ENCODE results near the gene KATNIP.
"Not testable (repeated sequence)": the region's sequence is repeated elsewhere in the genome, so short reads cannot be mapped to it uniquely, and the experiment has no call there.

Gene KATNIP

GRCh38 chr16:27538528-27538927 lies 11.4 kb upstream of the KATNIP start:
- DNase-seq (ENCODE audit: low read depth), result no peak

- no peak for DNase-seq (ENCODE audit: low read depth)
Observed at GRCh38 chr16:27539120-27539519, 10.8 kb upstream of the KATNIP start.

DNA sequence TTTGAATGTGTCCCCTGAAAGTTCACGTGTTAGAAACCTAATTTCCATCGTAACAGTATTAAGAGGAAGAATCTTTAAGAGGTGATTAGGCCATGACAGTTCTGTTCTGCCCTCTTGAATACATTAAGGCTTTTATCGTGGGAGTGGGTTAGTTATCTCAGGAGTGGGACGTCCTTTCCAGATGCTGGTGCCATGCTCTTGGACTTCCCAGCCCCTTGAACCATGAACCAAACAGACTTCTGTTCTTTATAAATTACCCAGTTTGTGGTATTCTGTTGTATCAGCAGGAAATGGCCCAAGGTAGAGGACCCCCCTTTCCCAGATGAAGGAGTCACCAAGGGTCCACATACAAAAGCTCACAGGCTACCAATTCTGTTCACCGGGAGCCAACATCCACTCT lies 10.3 kb upstream of the KATNIP start:
- DNase-seq (ENCODE audit: low read depth), result no peak

DNA sequence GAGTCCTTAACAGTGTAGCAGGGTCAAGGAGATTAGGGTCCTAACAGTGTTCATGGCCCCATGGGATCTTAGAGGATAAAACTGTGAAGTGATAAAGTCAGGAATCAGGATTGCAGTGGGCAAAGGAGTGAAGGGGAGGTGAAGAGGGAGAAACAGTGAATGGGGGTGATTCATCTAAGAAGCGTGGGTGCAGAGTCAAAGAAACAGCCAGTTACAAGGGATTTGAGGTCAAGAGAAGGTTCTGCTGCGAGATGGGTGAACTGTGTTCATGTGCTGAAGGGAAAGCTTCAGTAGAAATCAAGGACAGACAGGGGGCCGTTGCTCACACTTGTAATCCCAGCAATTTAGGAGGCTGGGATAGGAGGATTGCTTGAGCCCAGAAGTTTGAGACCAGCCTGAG lies 6.1 kb upstream of the KATNIP start:
- DNase-seq (ENCODE audit: low read depth), result no peak

DNA sequence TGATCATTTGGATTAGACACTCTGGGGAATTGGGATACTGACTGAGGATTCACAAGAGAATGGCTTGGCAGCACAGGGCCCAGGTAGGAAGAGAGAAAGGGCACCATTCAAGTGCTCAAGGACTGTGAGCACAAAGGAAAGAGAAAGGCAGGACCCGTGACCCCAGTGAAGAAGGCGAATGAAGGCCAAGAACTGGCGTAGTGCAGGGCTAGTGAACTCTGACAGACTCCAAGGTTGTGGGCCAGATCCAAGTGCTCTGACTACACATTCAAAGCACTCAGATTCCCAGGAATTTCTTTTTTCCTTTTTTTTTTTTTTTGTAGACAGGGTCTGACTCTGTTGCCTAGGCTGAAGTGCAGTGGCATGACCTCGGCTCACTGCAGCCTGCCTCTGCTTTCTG lies 5.3 kb upstream of the KATNIP start:
- DNase-seq (ENCODE audit: low read depth), result no peak

GRCh38 chr16:27547134-27547533 lies 2.8 kb upstream of the KATNIP start:
- DNase-seq (ENCODE audit: low read depth), result no peak

GRCh38 chr16:27547851-27548250 lies 2.1 kb upstream of the KATNIP start:
- no peak for DNase-seq (ENCODE audit: low read depth)

DNA sequence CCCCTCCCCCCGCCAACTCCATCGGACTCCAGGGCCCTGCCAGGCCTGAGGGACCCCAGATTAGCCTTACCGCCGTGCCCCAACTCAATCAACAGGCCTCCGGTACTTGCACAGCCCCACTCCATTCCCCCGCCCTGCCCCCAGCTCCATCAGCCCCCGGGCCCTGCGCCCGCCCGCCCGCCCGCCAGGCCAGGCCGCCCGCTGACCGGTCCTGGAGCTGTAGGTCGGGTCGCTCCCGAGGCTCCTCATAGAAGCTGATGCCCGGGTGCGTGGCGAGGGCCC lies 539 bp upstream of the KATNIP start:
- DNase-seq (ENCODE audit: low read depth), result no peak

DNA sequence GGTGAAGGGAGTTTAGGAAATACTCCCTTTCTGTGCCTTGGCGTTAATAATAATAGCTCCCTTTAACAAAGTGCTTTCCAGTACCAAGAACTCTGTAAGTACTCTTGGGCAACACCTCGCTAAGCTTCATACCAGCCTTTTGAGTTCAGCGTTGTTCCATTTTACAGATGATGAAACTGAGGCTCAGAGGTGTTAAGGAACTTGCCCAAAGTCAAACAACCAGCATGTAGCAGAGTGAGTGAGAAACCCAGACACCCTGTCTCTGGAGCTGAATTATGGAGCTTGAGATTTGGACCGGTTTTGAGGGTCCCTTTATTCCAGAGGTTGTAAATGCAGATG lies 607 bp downstream of the KATNIP start:
- DNase-seq (ENCODE audit: low read depth), result no peak

DNA sequence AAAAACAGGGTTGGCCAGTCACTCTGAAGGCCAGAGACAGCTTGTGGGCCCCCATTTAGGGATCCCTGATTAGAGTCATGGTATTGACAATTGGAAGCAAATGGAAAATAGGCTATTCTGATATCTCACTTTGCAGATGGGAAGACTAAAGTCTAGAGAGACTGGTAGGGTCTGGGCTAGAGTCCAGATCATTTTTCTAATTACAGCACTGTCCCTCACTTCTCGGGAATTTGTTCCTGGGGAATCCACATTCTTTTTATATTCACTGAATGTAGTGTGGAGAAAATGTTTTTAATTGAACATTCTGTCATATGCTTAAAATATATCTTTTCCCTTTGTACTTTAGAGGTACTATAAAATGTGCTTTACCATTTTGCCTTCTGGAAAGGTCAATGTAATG lies 1.1 kb downstream of the KATNIP start:
- no peak for DNase-seq (ENCODE audit: low read depth)

DNA sequence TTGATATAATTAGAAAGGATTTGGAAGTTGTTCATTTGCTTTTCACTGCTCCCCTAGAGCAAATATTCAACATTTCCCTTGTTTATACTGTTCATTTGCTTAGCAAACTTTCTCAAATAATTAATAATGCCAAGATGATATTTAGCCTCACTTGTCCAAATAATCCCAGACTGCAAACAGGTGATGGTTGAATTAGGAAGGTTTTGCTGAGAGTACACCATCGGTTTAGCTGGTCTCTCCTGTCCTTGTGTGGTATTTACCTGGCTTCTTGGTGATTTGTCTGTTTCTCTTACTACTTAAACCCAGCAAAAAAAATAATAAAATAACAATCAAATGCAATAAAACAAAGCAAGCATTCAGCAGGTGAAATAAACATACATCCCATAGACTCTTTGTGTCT lies 6.5 kb downstream of the KATNIP start:
- DNase-seq (ENCODE audit: low read depth), result no peak

GRCh38 chr16:27558434-27558833 lies 8.5 kb downstream of the KATNIP start:
- no peak for DNase-seq (ENCODE audit: low read depth)

GRCh38 chr16:27558932-27559331 lies 9.0 kb downstream of the KATNIP start:
- no peak for DNase-seq (ENCODE audit: low read depth)

DNA sequence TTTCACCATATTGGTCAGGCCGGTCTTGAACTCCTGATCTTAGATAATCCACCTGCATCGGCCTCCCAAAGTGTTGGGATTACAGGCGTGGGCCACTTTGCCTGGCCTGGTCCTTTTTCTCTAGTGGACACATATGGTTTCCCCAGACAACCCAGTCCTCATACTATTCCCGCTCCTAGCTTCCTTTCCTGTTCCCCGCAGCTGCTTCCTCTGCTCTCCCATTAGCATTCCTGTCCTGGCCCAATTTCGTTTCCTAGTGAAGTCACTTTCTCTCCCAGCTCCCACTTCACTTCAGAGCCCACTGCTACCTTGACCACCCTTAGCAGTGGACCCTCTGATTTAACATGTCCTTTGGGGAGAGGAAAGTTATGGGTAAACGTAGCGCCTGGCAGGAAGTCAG lies 11.3 kb downstream of the KATNIP start:
- no peak for DNase-seq (ENCODE audit: low read depth)

GRCh38 chr16:27564224-27564623 lies 14.3 kb downstream of the KATNIP start:
- no peak for DNase-seq (ENCODE audit: low read depth)

GRCh38 chr16:27566417-27566816 lies 16.5 kb downstream of the KATNIP start:
- no peak for DNase-seq (ENCODE audit: low read depth)

- no peak for DNase-seq (ENCODE audit: low read depth)
Observed at GRCh38 chr16:27568077-27568476, 18.1 kb downstream of the KATNIP start.

GRCh38 chr16:27570986-27571385 lies 21.0 kb downstream of the KATNIP start:
- DNase-seq (ENCODE audit: low read depth), result not testable (repeated sequence)

DNA sequence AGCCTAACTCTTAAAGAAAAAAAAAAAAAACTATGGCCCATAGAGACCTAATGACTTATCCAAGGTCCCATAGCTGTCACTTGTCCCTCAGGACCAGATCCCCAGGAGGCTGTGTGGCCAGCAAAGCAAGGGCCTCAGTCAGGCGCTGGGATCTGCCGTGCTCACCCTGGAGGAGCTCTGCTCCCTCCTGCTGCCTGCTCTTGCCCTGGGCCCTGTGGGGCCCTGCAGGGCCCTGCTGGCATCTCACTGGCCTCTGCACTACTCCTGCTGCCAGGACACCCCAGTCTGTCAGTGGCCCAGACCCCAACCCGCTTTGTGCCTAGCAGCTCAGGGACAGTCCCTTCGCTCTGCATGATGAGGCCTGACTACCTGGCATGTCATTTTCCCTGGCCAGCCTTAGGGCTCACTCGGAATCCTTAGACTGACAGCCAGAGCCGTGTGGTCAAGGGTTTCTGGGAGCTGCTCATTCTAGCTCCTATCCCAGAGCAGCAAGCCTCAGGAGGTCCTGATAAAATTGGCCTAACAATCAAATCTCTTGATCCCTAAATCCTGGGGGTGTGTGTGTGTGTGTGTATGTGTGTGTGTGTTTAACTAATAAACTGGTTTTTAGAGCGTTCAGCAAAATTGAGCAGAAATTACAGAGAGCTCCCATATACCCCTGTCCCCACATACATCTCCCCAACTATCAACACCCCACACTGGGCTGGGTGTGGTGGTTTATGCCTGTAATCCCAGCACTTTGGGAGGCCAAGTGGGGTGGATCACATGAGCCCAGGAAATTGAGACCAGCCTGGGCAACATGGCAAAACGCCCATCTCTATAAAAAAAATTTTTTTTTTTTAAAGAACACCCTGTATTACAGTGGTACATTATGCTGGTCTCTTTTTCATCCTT lies 21.7 kb downstream of the KATNIP start:
- no peak for DNase-seq (ENCODE audit: low read depth)

DNA sequence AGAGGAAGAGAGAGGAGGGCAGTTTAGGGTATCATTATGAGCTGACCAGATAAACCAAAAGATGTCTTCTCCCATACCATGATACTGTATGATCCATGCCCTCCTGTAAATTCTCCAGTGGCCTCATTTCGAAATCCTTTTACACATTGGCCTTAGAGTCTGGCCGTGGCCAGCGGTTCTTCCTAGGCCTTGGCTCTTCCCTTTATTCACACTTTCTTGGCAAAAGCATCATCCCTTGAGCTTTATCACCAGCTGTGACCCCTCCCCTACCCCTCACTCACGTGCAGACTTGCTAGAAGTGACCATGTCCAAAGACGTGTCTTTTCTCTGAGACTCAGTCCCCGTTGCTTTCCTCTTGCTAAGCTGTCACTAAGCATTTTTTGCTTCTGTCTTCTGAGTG lies 22.8 kb downstream of the KATNIP start:
- no peak for DNase-seq (ENCODE audit: low read depth)

GRCh38 chr16:27576729-27577128 lies 26.8 kb downstream of the KATNIP start:
- no peak for DNase-seq (ENCODE audit: low read depth)

GRCh38 chr16:27579087-27579980 lies 29.4 kb downstream of the KATNIP start:
- DNase-seq (ENCODE audit: low read depth), result no peak

GRCh38 chr16:27582883-27583282 lies 32.9 kb downstream of the KATNIP start:
- DNase-seq (ENCODE audit: low read depth), result no peak

DNA sequence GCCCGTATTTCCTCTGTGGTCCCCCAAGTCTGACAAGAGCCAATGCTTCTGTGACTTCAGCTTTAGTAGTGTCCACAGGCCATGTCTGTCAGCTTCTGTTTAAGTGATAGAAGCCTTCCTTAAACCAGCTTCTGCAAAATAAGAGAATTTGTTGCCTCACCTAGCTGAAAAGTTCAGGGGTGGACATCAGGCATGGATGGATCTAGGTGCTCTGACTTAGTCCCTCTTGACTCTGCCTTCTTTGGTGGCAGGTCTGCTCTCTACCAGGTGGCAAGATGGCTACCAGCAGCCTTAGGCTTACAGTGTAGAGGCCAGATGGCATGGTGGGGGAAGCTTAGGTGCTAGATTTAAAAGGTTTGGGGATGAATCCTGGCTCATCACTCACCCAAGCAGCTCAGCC lies 33.7 kb downstream of the KATNIP start:
- DNase-seq (ENCODE audit: low read depth), result no peak

Data from stimulated activated CD8-positive, alpha-beta memory T cell treated with anti-CD3 and anti-CD28 coated beads, Interleukin-12 subunit alpha, Interleukin-12 subunit beta, amount 100 ng/mL, for 4 hours (primary cell).